HepG2 (cell line): Measurements from ENCODE around the gene TMEM219. TPM values are rescaled to one million over a fixed set of nuclear protein-coding genes. Genes with fewer than 3 reads are reported as not detected.

Experiments used
- ATAC-seq: fragments of 200-7000 bp; cut with Tn5 transposase; 3 replicates; pipeline ENCODE4 v1.9.1; 2020; ENCODE audit warnings: mild to moderate bottlenecking, moderate library complexity
- BruUV-seq: library from RNA; stranded (reverse); fragments of 400-500 nt; replicated peaks from 2 replicates; lab custom pipeline; 2021; lab: Mats Ljungman, UMichigan
- CTCF ChIA-PET: fragments of 300-600 bp; formaldehyde crosslinking; extraction: SDS; loops from one replicate; lab custom pipeline; 2021; ENCODE audit warnings: low total read pairs, inconsistent platforms, low intra/inter-chr PET ratio; lab: Yijun Ruan, JAX
- POLR2A ChIA-PET: fragments of 350-600 bp; sonication (Branson Sonifier 250); formaldehyde crosslinking; loops from one replicate; lab custom pipeline; 2020; ENCODE audit warnings: antibody characterized with exemption, inconsistent platforms; lab: Yijun Ruan, JAX
- DNase-seq: peaks from one replicate; pipeline ENCODE4 v3.0.0-alpha.2; 2015; ENCODE audit warnings: low spot score
- FAIRE-seq: peaks from 3 replicates; lab custom pipeline; 2011; peaks lifted over from hg19 to GRCh38; lab: Jason Lieb, UNC
- H2AFZ ChIP-seq: one replicate; pipeline ENCODE4 v1.6.1; 2011; ENCODE audit warnings: low read length, inconsistent platforms
- H3K27ac ChIP-seq: fragments of 300-600 bp; 3 replicates; pipeline ENCODE4 v1.8.0; 2011; ENCODE audit warnings: mixed run types, mild to moderate bottlenecking, mixed read lengths, low read length, inconsistent platforms; ENCODE audit not compliant: insufficient read depth; ENCODE audit errors: extremely low read length
- H3K27me3 ChIP-seq, 2 experiments: fragments of 200-600 bp in 1 of 2; 2 replicates in 1 of 2; 3 replicates in 1 of 2; pipeline versions ENCODE4 v1.6.0 to v1.8.0; 2011; ENCODE audit warnings: low read length in 2 of 2, mild to moderate bottlenecking in 2 of 2, moderate library complexity in 2 of 2, inconsistent platforms in 1 of 2; ENCODE audit not compliant: insufficient read depth in 2 of 2, control insufficient read depth in 1 of 2
- H3K36me3 ChIP-seq, 2 experiments: fragments of 200-600 bp in 1 of 2; replicated peaks in 1 of 2; 2 replicates in 1 of 2; 3 replicates in 1 of 2; pipeline versions ENCODE4 v1.5.1 to v1.8.0; 2011; ENCODE audit warnings: low read length in 2 of 2, inconsistent platforms in 1 of 2; ENCODE audit not compliant: insufficient read depth in 2 of 2, control insufficient read depth in 1 of 2
- H3K4me1 ChIP-seq: 2 replicates; pipeline ENCODE4 v1.5.1; 2012; ENCODE audit warnings: low read length, inconsistent platforms; ENCODE audit not compliant: insufficient read depth
- H3K4me2 ChIP-seq: 2 replicates; pipeline ENCODE4 v1.6.0; 2011; ENCODE audit warnings: low read depth, low read length, inconsistent platforms
- H3K4me3 ChIP-seq, 3 experiments: fragments of 200-600 bp in 1 of 3; sonication (generic), shearing (Covaris generic) in 1 of 3; replicated peaks in 1 of 3; 2 replicates each; pipeline ENCODE4 v1.5.1; 2011 to 2016; ENCODE audit warnings: low read length in 3 of 3, inconsistent platforms in 2 of 3, low read depth in 2 of 3, mild to moderate bottlenecking in 2 of 3, control low read depth in 1 of 3, mixed read lengths in 1 of 3; ENCODE audit not compliant: insufficient read depth in 1 of 3
- H3K79me2 ChIP-seq: one replicate; pipeline ENCODE4 v1.6.1; 2011; ENCODE audit warnings: low read length, inconsistent platforms; ENCODE audit not compliant: insufficient read depth
- H3K9ac ChIP-seq: 2 replicates; pipeline ENCODE4 v1.6.0; 2011; ENCODE audit warnings: mild to moderate bottlenecking, low read depth, low read length, inconsistent platforms; ENCODE audit not compliant: insufficient read depth
- H3K9me3 ChIP-seq: 2 replicates; pipeline ENCODE4 v1.5.1; 2012; ENCODE audit warnings: mild to moderate bottlenecking, low read length
- H4K20me1 ChIP-seq: 2 replicates; pipeline ENCODE4 v1.6.0; 2011; ENCODE audit warnings: inconsistent platforms, mild to moderate bottlenecking, low read length, moderate library complexity; ENCODE audit not compliant: insufficient read depth
- HMG20A ChIP-seq: IDR thresholded peaks from 2 replicates; pipeline ENCODE4 v1.6.1; 2016; ENCODE audit warnings: borderline replicate concordance
- JUN ChIP-seq: sonication (generic); formaldehyde crosslinking; IDR thresholded peaks from 2 replicates; pipeline ENCODE4 v1.4.0; 2020; ENCODE audit warnings: mild to moderate bottlenecking, missing genetic modification reagents
- KAT8 ChIP-seq: IDR thresholded peaks from 2 replicates; pipeline ENCODE4 v1.6.1; 2016; ENCODE audit warnings: missing genetic modification reagents, missing compliant biosample characterization
- MZF1 ChIP-seq: sonication (generic); formaldehyde crosslinking; IDR thresholded peaks from 2 replicates; pipeline ENCODE4 v1.8.1; 2023; ENCODE audit warnings: mild to moderate bottlenecking, missing genetic modification reagents, borderline replicate concordance
- USF2 ChIP-seq, 2 experiments: sonication (generic) in 1 of 2; formaldehyde crosslinking in 1 of 2; IDR thresholded peaks; 2 replicates each; pipeline versions ENCODE4 v1.5.1 to v1.6.1; 2011 to 2020; ENCODE audit warnings: borderline replicate concordance in 1 of 2, low read depth in 1 of 2, low read length in 1 of 2, mild to moderate bottlenecking in 1 of 2, missing genetic modification reagents in 1 of 2, moderate library complexity in 1 of 2
- ZBTB40 ChIP-seq, 2 experiments: fragments of 450-650 bp in 1 of 2; sonication (generic) in 1 of 2; formaldehyde crosslinking in 1 of 2; IDR thresholded peaks; 2 replicates each; pipeline versions ENCODE4 v1.6.1 to v1.8.0; 2016 to 2022; ENCODE audit warnings: antibody characterized with exemption in 1 of 2, mild to moderate bottlenecking in 1 of 2, missing genetic modification reagents in 1 of 2
- ZBTB7A ChIP-seq: sonication (generic); formaldehyde crosslinking; IDR thresholded peaks from 2 replicates; pipeline ENCODE4 v1.8.0; 2022; ENCODE audit warnings: mild to moderate bottlenecking, missing genetic modification reagents
- ZFY ChIP-seq: sonication (generic); formaldehyde crosslinking; IDR thresholded peaks from 2 replicates; pipeline ENCODE4 v1.4.0; 2020; ENCODE audit warnings: missing genetic modification reagents
- ZNF34 ChIP-seq: sonication (generic); formaldehyde crosslinking; IDR thresholded peaks from 2 replicates; pipeline ENCODE4 v1.4.0; 2020; ENCODE audit warnings: mild to moderate bottlenecking, missing genetic modification reagents, borderline replicate concordance
- ZSCAN29 ChIP-seq: sonication (generic); formaldehyde crosslinking; conservative IDR thresholded peaks from 2 replicates; pipeline ENCODE4 v1.4.0; 2020; ENCODE audit warnings: mild to moderate bottlenecking, missing genetic modification reagents
- WGBS: methylation state at CpG from one replicate; pipeline ENCODE4 v1.1.6; 2017; ENCODE audit warnings: low lambda C conversion rate; 5-methylcytosine and 5-hydroxymethylcytosine counted together
- in situ Hi-C: cut with HindIII; loops from 2 replicates; pipeline ENCODE4 v1.10.0; 2017; ENCODE audit warnings: low pct_unique_long_range_greater_than_20kb; ENCODE audit not compliant: extremely low pct_ligation_motif_present
- intact Hi-C: fragments of 100-400 bp; cut with micrococcal nuclease; formaldehyde crosslinking; loops from one replicate; pipeline ENCODE4 v1.10.0; 2022; ENCODE audit not compliant: unreplicated experiment
- polyA plus RNA-seq, 8 experiments: library from polyadenylated mRNA; depleted of rRNA in 3 of 8; stranded (reverse) in 7 of 8; unstranded in 1 of 8; fragments of >200 nt; fragmentation: Illumina TruSeq in 4 of 8; extraction: Trizol in 4 of 8; gene quantifications; 2 replicates each; pipeline versions ENCODE4 v1.2.1 to v1.2.3, GENCODE V29; 2011 to 2016; ENCODE audit warnings: low read depth in 4 of 8, missing spikeins in 1 of 8, mixed read lengths in 1 of 8; ENCODE audit not compliant: insufficient read depth in 1 of 8
- total RNA-seq, 5 experiments: library from RNA; depleted of rRNA; stranded (reverse); fragments of >200 nt; fragmentation: Illumina TruSeq; extraction: Trizol; gene quantifications; 2 replicates each; pipeline ENCODE4 v1.2.3, GENCODE V29; 2016; ENCODE audit warnings: low read depth in 1 of 5

Gene TMEM219
- total and polyA plus RNA-seq, 2 of the 13 experiments (the other 11 are each of a cell fraction or from before 2014, with no cell fraction given): 105 to 115 TPM

DNA sequence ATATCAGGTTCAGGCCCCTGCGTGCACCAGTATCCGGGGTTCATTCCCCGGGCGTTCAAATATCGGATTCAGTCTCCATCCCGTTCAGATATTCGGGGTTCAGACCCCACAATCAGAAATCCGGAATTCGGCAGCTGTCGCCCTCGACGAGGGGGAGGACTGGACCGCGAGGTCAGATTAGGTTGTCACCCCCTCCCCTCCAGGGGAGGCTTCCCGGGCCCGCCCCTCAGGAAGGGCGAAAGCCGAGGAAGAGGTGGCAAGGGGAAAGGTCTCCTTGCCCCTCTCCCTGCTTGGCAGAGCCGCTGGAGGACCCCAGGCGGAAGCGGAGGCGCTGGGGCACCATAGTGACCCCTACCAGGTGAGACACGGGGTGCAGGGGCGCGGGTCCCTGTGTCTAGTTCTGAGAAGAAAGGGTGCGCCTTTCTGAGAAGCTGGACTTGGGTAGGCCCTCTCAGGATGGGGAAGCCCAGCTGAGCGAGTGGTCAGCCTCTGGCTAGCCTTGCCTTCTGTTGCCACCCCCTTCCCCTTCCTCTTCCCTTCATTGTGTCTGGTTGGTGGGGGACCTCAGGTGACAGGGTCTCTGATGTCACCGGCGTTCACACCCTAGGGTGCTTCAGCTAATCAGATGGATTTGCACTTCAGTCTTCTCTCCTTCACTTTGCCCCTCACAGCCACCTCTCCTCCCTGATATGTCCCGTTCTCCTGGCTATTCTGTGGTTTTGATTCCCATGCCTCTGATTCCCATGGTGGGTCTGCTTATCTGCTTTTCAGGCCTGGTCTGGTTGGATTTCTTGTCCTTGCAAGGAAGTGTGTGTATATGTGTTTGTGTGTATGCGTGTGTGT, 12.6 kb downstream of the TMEM219 start:
- H3K9me3 ChIP-seq: no peaks in the 10 kb centered on the region
- H3K9ac ChIP-seq: peak overlapping the region; percentile 89
- intact Hi-C loops (no loop called here), in situ Hi-C loops (no loop called here)
- DNase-seq: no peak
- H2AFZ ChIP-seq: no peak overlapping the region
- ChIA-PET CTCF (no interaction called here), POLR2A (interaction anchor here (1.2 to 4.7 kb wide), 6 partner anchors 13 to 74 kb away, joined by 4 to 47 read pairs (median 29); partner anchors contain the start of genes ASPHD1, HIRIP3, INO80E and KCTD13)
- H3K27ac ChIP-seq: peak overlapping the region; percentile 72
- peak; percentile 8 for FAIRE-seq
- 4% methylated on average over 25 of the region's 31 CpGs for WGBS
- peak overlapping the region; percentile 86 to 99 (median 91) for H3K4me3 ChIP-seq
- H3K4me1 ChIP-seq: peaks cover 30% of the 10 kb centered on the region
- BruUV-seq: no TSS peak
- H3K79me2 ChIP-seq: peaks cover 38% of the 10 kb centered on the region
- peak; percentile 21 for ATAC-seq
- no peaks in the 10 kb centered on the region; a peak in 1 of 5 replicates for H3K27me3 ChIP-seq
- H4K20me1 ChIP-seq: peaks cover 23% of the 10 kb centered on the region
- peak overlapping the region; percentile 93 for H3K4me2 ChIP-seq
- peaks cover 25 to 32% of the 10 kb centered on the region in 2 experiments for H3K36me3 ChIP-seq
- TF ChIP-seq ZSCAN29 (no peak), ZBTB40 (IDR thresholded peaks at IDR 0.05) (no peak), ZBTB40 (CRISPR knock-in tag; IDR thresholded peaks at IDR 0.05) (0 out of 2 replicates have a peak, but pooled peaks have one; percentile 27), ZBTB7A (peak; percentile 60; the same call in 1 of the 2 replicates), JUN (peak; percentile 44; the same call in 1 of the 2 replicates), HMG20A (CRISPR knock-in tag) (no peak), ZFY (no peak), ZNF34 (CRISPR knock-in tag) (0 out of 2 replicates have a peak, but pooled peaks have one; percentile 8), MZF1 (peak; percentile 65; the same call in 1 of the 2 replicates), USF2 (IDR thresholded peaks at IDR 0.05; ENCODE audit: low read depth, low read length) (0 out of 2 replicates have a peak, but pooled peaks have one; percentile 7), USF2 (CRISPR knock-in tag; IDR thresholded peaks at IDR 0.05; ENCODE audit: borderline replicate concordance) (no peak), KAT8 (CRISPR knock-in tag) (no peak)
